Measurements from ENCODE around the gene CD96.

Gene CD96

DNA sequence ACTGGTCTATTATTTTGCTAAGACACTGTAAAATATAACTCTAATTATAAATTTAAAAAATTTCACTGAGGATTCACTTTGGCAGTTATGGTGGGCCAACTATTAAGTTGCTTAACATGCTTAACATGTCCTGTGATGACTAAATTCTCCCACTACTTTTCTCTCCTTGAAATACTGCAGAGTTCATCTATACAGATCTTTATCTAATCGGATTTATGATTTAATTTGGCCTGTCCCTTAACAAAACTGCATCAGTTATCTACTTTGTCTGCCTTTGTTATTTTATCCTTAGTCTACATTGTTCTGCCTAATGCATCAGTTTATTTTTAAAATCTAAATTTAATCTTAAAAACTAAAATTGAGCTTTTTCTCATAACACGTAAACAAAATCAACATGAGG, 26.4 kb downstream of the CD96 start:
- Histone ChIP-seq H3K27me3 (replicated peaks) (no peaks in the 10 kb centered on the region), H3K36me3 (replicated peaks) (no peaks in the 10 kb centered on the region), H3K4me3 (ENCODE audit: low read depth, low read length) (no peak overlapping the region), H3K27ac (no peak overlapping the region)
- in situ Hi-C loops (cut with HindIII; ENCODE audit: low pct_ligation_motif_present, low sequenced_read_pairs), result no loop called here
- DNase-seq, result no peak
- TF ChIP-seq, protein P1, sequence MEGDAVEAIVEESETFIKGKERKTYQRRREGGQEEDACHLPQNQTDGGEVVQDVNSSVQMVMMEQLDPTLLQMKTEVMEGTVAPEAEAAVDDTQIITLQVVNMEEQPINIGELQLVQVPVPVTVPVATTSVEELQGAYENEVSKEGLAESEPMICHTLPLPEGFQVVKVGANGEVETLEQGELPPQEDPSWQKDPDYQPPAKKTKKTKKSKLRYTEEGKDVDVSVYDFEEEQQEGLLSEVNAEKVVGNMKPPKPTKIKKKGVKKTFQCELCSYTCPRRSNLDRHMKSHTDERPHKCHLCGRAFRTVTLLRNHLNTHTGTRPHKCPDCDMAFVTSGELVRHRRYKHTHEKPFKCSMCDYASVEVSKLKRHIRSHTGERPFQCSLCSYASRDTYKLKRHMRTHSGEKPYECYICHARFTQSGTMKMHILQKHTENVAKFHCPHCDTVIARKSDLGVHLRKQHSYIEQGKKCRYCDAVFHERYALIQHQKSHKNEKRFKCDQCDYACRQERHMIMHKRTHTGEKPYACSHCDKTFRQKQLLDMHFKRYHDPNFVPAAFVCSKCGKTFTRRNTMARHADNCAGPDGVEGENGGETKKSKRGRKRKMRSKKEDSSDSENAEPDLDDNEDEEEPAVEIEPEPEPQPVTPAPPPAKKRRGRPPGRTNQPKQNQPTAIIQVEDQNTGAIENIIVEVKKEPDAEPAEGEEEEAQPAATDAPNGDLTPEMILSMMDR (IDR thresholded peaks at IDR 0.05; ENCODE audit: low read depth, low read length, missing control alignments), result no peak

DNA sequence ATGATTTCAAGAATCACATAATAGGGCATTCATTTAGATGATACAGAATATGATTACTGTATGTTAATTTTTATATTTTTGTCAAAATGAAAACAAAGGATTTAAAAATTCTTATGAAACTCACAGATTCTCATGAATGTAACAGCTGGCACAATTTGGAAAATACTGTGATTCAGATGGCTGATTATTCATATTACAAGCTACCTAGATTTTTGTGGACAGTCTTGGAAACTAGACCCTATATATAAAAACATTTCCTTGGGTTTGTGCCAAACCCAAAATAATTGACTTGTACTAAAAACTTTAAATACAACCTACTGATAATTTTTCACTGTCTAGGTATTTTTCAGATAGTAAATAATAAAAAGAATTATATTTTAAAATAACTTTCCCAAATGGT, 26.9 kb downstream of the CD96 start:
- H3K36me3 ChIP-seq (replicated peaks), result no peaks in the 10 kb centered on the region
- H3K27ac ChIP-seq, result no peak overlapping the region
- H3K4me3 ChIP-seq (ENCODE audit: low read depth, low read length), result no peak overlapping the region
- in situ Hi-C loops (cut with HindIII; ENCODE audit: low pct_ligation_motif_present, low sequenced_read_pairs), result no loop called here
- TF ChIP-seq, protein P1 (IDR thresholded peaks at IDR 0.05; ENCODE audit: low read depth, low read length, missing control alignments), result no peak
- no peak for DNase-seq
- H3K27me3 ChIP-seq (replicated peaks), result no peaks in the 10 kb centered on the region

GRCh38 chr3:111570404-111571030, 28.5 kb downstream of the CD96 start:
- no peak for DNase-seq

DNA sequence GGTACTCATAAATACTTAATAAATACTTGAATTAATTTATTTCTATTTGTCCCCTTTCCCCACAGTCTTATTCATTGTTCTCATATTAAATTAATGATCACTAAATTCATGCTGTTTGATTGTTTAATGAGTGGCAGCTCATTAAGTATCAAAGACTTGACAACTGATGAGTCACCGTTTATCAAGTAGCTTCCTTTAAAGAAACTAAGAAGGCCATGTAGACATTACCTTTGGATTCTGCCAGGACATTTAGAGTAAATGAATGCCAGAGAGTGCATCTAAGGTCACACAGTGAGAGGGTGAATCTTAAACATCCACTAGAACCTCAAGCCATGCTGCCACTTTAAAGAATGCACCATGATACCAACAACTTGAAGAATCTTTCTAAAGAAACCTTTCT, 29.3 kb downstream of the CD96 start:
- TF ChIP-seq, protein P1 (IDR thresholded peaks at IDR 0.05; ENCODE audit: low read depth, low read length, missing control alignments), result no peak
- Histone ChIP-seq H3K4me3 (ENCODE audit: low read depth, low read length) (no peak overlapping the region), H3K27me3 (replicated peaks) (no peaks in the 10 kb centered on the region), H3K27ac (no peak overlapping the region), H3K36me3 (replicated peaks) (no peaks in the 10 kb centered on the region)
- in situ Hi-C loops (cut with HindIII; ENCODE audit: low pct_ligation_motif_present, low sequenced_read_pairs), result no loop called here
- DNase-seq, result no peak

More at GRCh38 chr3:111570404-111571030, 28.5 kb downstream of the CD96 start:
- Histone ChIP-seq H3K27me3 (replicated peaks) (no peaks in the 10 kb centered on the region), H3K27ac (no peak overlapping the region), H3K4me3 (ENCODE audit: low read depth, low read length) (no peak overlapping the region), H3K36me3 (replicated peaks) (no peaks in the 10 kb centered on the region)
- TF ChIP-seq, protein P1 (IDR thresholded peaks at IDR 0.05; ENCODE audit: low read depth, low read length, missing control alignments), result no peak
- in situ Hi-C loops (cut with HindIII; ENCODE audit: low pct_ligation_motif_present, low sequenced_read_pairs), result no loop called here

DNA sequence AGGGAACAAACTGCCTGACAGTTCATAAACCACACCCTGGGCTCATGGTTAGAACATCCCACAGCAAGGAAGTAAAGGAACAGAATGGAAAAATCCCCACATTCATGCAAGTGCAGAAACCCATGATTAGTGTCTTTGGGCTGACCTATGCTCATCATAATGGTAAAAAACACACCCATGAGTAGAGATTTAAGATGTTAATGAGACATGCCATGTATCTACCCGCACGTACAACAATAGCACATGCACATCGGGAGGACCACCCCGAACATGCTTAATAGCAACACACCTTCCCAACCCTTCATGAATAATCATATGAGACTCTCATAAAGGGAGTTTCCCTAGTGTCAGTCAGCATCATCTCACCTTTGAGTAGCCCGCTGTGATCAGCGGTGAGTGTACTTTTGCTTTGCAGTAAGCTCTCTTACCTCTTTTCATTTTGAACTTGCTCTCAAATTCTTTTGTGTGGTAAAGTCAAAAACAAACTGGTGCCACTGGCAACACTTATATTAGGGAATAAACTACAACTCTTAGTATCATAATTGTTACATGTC, 30.0 kb downstream of the CD96 start:
- DNase-seq, result no peak
- no peaks in the 10 kb centered on the region for H3K27me3 ChIP-seq (replicated peaks)
- in situ Hi-C loops (cut with HindIII; ENCODE audit: low pct_ligation_motif_present, low sequenced_read_pairs), result no loop called here

More for the DNA sequence above, 30.0 kb downstream of the CD96 start:
- no peak overlapping the region for H3K27ac ChIP-seq
- TF ChIP-seq, protein P1 (IDR thresholded peaks at IDR 0.05; ENCODE audit: low read depth, low read length, missing control alignments), result no peak
- H3K36me3 ChIP-seq (replicated peaks), result no peaks in the 10 kb centered on the region
- no peak overlapping the region for H3K4me3 ChIP-seq (ENCODE audit: low read depth, low read length)
